NCI-H774 (cell line): ENCODE results near the gene CISD2.
"Not testable (repeated sequence)": the region's sequence is repeated elsewhere in the genome, so short reads cannot be mapped to it uniquely, and the experiment has no call there.

Experiments
- DNase-seq: peaks from one replicate; lab custom pipeline; 2025; lab: John Stamatoyannopoulos, UW

The CISD2 gene

DNA sequence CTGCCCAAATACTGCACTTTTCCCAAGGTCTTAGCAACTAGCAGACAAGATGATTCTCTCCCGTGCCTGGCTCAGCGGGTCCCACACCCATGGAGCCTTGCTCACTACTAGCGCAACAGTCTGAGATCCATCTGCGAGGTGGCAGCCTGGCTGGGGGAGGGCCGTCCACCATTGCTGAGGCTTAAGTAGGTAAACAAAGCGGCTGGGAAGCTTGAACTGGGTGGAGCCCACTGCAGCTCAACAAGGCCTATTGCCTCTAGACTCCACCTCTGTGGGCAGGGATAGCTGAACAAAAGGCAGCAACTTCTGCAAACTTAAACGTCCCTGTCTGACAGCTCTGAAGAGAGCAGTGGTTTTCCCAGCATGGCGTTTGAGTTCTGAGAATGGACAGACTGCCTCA is 50.9 kb downstream of the CISD2 start:
- not testable (repeated sequence) for DNase-seq

- no peak for DNase-seq
These were observed 66.9 kb downstream of the CISD2 start for GRCh38 chr4:102935716-102936115.

- not testable (repeated sequence) for DNase-seq
These were observed 69.3 kb downstream of the CISD2 start for GRCh38 chr4:102938063-102938462.
